SK-N-SH treated with all-trans-retinoic acid at 6 μM for 48 hours (cell line): ENCODE data around the gene GOLGA8R.
"Not testable (repeated sequence)": the region's sequence is repeated elsewhere in the genome, so short reads cannot be mapped to it uniquely, and the experiment has no call there.

Experiments
- ARNTL ChIP-seq: fragments of 450-650 bp; formaldehyde crosslinking; IDR thresholded peaks from 2 replicates; pipeline ENCODE4 v1.5.0; 2020; ENCODE audit warnings: low read depth, mild to moderate bottlenecking, moderate library complexity, borderline replicate concordance
- CREB5 ChIP-seq: fragments of 250-450 bp; sonication (Bioruptor Pico); IDR thresholded peaks from 2 replicates; pipeline ENCODE4 v1.5.1; 2020; ENCODE audit warnings: low read depth, mild to moderate bottlenecking, moderate library complexity
- CSDC2 ChIP-seq: fragments of 250-450 bp; sonication (Bioruptor Pico); IDR thresholded peaks from 2 replicates; pipeline ENCODE4 v1.5.0; 2020; ENCODE audit warnings: mild to moderate bottlenecking, moderate library complexity
- CSRNP3 ChIP-seq: fragments of 250-450 bp; sonication (Bioruptor Pico); IDR thresholded peaks from 2 replicates; pipeline ENCODE4 v1.5.1; 2021; ENCODE audit warnings: mild to moderate bottlenecking, moderate library complexity
- PATZ1 ChIP-seq: fragments of 250-450 bp; sonication (Bioruptor Pico); IDR thresholded peaks from 2 replicates; pipeline ENCODE4 v1.8.0; 2020; ENCODE audit warnings: mild to moderate bottlenecking, moderate library complexity, borderline replicate concordance
- POU6F1 ChIP-seq: fragments of 250-450 bp; sonication (Bioruptor Pico); IDR thresholded peaks from 2 replicates; pipeline ENCODE4 v1.8.0; 2021; ENCODE audit warnings: low read depth, mild to moderate bottlenecking, moderate library complexity, borderline replicate concordance
- SNAI2 ChIP-seq: fragments of 250-450 bp; sonication (Bioruptor Pico); IDR thresholded peaks from 2 replicates; pipeline ENCODE4 v1.5.0; 2020; ENCODE audit warnings: mild to moderate bottlenecking, moderate library complexity
- TOX ChIP-seq: fragments of 250-450 bp; sonication (Bioruptor Pico); IDR thresholded peaks from 2 replicates; pipeline ENCODE4 v1.8.0; 2021; ENCODE audit warnings: mild to moderate bottlenecking, moderate library complexity, borderline replicate concordance
- ZC3H10 ChIP-seq: fragments of 250-450 bp; sonication (Bioruptor Pico); IDR thresholded peaks from 2 replicates; pipeline ENCODE4 v1.5.1; 2021; ENCODE audit warnings: mild to moderate bottlenecking, moderate library complexity
- ZFP30 ChIP-seq: fragments of 450-650 bp; formaldehyde crosslinking; IDR thresholded peaks from 2 replicates; pipeline ENCODE4 v1.5.0; 2022; ENCODE audit warnings: mild to moderate bottlenecking, moderate library complexity
- ZNF70 ChIP-seq: fragments of 450-650 bp; formaldehyde crosslinking; IDR thresholded peaks from 2 replicates; pipeline ENCODE4 v1.5.0; 2020; ENCODE audit warnings: mild to moderate bottlenecking, moderate library complexity

- not testable (repeated sequence) for TF ChIP-seq SNAI2 (CRISPR knock-in tag); ZNF70 (CRISPR knock-in tag); POU6F1 (CRISPR knock-in tag); ZC3H10; TOX (CRISPR knock-in tag); CSRNP3; PATZ1 (CRISPR knock-in tag); CREB5; ARNTL (CRISPR knock-in tag); ZFP30; CSDC2
Observed at GRCh38 chr15:30361404-30361803, 52.7 kb downstream of the GOLGA8R start.
